Stimulated activated CD8-positive, alpha-beta memory T cell treated with anti-CD3 and anti-CD28 coated beads, Interleukin-2, amount 100 ng/mL, for 1 hour (primary cell): ENCODE data around the gene CD9.

Source experiments
- DNase-seq, 2 donors: peaks; one replicate each; pipeline ENCODE4 v3.0.0-alpha.2; 2020; ENCODE audit warnings: low read depth in 2 of 2

Gene CD9

DNA sequence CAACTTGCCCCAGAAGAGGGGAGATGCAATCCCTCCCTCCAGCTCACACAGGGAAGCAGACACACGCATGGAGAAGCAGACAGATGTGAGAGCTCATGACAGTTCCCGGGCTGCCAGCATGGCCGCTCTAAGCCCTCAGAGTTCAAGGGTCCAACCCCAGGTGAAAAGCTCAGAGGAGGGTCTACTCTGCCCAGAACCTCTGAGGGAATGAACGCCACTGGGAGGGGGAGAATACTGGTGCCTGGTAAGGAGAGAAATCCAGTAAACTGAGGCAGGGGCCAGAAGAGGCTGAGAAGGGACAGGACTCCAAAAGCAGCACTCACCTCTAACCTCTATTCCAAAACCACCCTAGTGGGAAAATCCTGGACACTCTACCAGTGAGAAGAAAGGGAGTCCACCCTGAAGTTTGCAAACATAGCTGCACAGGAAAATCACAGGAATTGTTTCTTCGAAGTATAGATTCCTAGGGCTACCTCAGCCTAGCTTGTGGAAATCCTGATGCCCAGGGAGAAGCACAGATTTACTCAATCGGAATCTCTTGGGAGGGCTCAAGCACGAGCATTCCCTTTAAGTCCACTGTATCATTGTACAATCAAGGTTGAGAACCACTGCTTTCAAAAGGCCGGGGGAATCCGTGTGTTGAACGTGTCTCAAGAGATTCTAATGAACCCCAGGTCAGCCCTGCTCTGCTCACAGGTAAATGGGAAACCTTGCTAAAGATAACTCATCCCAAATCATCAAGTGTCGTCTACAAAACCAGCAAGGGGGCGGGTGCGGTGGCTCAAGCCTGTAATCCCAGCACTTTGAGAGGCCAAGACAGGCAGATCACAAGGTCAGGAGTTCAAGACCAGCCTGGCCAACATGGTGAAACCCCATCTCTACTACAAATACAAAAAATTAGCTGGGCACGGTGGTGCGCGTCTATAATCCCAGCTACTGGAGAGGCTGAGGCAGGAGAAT is 76.0 kb downstream of the CD9 start:
- no peak for DNase-seq

DNA sequence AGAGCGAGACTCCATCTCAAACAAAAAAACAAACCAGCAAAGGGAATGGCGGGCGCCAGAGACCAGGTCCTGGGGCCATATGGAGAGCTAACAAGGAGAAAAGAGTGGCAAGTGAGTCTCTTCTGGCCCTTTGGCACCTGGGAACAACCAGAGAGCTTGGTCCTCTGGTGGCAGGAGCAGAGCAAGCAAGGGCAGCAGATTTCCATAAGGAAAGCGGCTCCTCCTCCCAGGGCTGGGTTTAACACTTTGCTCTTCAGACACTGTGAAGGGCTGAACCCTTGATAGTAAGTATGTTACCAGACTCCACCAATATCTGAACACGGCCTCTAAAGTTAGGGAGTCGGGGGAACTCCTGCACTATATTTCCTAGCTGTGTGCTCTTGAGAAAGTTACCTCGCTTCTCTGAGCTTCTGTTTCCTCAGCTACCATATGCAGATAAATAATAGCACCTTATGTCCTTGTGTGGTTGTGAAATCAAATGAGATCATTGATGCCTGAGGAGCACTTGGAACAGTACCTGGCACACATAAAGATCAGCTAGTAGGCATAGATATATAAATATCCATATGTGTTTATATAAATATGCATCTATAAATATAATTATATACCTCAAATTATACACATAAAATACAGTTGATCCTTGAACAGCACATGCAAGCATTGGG is 76.9 kb downstream of the CD9 start:
- no peak for DNase-seq

DNA sequence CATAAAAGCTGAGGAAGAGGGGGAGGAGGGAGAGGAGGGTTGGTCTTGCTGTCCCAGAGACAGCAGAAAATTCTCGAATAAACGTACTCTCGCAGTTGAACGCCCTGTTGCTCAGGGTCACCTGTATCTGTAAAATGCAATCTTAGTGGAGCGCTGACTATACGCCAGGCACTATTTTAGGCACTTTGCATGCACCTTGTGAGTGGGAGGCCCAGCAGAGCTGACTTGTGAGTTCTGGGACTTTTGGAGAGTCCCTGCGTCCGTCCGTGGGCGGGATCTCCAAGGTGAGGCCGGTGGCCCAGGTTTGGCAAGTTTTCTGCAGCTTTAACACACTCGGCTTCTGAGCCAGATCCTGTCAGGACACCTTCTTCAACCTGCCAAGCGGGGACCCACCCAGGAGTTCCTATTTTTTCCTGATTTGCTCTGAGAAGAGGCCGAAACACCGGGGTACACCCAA is 77.8 kb downstream of the CD9 start:
- no peak for DNase-seq

DNA sequence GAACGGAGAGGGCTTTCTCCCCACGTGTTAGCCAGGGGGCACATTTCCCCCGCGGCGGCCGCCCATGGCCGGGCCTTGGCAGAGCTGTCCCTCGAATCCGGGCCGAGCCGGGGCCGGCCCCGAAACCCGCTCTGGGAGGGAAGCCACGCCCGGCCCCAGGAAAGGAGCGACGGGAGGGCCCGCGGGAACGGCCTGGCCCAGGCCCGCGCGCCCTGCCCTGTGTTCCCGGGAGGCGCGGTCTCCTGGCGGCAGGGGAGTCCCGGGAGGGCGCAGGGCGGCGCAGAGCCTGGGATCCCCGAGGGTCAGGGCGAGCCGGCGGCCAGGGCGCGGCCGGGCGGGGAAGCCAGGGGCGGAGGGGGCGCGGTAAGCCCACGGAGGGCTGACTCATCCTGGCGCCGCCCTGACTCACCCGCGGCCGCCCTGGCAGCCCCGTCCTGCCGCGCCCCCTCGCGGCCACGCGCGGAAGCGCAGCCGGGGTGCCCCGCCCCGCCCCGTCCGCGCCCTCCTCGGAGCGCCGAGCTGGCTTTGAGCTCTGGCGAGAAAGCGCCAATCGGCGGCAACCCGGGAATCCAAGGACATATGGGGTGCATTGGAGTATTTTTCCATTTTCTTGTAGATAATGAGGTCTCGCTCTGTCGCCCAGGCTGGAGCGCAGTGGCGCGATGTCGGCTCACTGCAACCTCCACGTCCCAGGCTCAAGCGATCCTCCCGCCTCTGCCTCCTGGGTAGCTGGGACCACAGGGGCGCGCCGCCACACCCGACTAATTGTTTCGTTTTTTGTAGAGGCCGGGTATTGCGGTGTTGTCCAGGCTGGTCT is 78.4 kb downstream of the CD9 start:
- peak; percentile 75 to 78 for DNase-seq

DNA sequence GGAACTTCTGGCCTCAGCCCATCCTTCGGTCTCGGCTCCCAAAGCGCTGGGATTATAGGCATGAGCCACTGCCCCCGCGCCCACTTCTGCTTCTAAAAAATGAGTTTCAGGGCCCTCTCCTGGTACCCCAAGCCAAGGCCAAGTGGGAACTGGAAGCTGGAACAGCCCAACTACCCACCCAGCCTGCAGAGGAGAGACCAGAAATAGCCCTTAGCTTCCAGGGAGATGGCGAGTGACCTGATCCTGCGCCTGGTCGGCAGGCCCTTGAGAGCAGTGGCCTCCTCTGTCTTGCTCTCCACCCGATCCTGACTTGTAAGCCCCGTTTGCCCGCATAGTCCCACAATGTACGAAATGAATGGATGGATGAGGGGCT is 79.0 kb downstream of the CD9 start:
- no peak for DNase-seq

DNA sequence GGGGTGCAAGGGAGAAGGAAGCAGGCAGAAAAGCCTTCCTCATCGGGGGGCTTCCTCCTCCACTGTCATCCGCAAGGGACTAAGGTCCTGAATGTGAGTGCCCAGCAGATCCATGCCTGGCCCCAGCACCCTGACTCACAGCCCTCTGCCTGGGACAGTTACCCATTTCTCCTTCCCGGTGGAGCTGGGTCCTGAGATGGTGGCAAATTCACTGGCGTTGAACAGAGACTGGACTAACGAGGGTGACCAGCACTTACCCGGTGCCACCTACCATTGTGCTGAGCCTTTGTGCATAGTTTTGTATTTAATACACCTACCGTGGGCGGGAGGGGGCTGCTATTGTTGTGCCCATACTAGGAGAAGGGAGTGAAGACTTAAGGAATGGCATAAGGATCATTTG is 79.4 kb downstream of the CD9 start:
- no peak for DNase-seq

DNA sequence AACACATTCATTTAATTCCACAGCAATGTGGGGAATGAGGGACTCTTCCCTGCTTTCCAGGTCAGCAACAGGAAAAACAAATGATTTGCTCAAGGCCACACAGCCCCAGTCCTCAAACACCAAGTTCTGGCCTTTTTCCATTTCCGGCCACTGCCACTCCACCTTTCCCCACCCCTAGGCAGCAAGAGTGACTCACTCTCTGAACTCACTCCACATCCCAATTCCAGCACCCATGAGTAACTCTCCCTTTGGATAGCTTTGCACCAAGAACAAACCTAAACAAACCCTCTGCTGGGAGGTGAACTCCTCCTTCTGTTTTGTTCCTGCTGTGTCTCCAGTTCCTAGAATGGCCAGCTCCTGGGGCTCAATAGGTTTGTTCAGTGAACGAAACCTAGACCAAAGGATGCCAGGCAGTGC is 79.9 kb downstream of the CD9 start:
- DNase-seq = no peak

DNA sequence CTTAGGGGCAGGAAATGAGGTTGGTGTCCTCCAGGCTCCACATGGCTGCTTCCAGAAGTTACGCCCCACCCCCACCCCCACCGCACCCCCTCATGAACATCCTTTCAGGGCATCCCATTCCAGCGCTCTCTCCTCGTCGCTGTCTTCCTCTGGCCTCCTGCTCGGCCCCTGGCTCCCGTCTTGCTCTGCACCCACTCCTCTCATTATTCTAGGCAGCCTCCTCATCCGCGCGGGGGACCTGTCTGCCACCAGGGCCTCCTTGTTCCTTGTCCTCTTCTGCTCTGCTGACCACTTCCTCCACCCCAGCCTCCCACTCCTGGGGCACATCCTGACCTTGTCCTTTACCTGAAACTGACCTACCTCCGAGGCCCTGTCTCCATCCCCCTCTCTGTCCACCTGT is 80.5 kb downstream of the CD9 start:
- no peak for DNase-seq

DNA sequence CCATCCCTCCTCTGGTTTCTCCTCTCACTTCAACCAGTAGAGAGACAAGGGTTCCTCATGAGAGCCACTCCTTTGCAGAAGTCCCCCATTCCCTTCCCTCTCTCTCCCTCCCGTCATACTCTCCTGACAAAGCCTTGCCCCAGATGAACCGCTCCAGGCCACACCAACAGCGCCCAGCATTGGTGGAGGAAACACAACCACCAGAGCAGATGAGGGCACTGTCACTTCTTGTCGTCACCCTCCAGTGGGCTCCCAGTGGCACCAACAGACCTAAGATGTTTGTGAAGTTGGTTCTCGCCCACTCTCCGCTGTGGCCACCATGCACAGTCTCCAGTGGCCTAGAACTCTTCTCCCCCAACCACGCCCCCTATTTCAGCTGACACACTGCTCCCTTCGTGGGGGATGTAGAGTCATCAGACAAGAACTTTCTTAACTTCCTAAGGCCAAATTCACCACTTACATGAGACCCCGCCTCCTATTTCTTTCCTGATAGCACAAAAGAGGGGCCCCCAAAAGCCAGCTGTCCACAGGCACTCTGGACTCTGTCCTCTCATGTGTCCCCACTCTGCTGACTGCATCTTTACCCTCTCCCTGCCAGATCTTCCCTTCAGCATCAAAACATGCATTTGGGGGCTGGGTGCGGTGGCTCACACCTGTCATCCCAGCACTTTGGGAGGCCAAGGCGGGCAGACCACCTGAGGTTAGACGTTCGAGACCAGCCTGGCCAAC is 81.0 kb downstream of the CD9 start:
- DNase-seq = no peak

DNA sequence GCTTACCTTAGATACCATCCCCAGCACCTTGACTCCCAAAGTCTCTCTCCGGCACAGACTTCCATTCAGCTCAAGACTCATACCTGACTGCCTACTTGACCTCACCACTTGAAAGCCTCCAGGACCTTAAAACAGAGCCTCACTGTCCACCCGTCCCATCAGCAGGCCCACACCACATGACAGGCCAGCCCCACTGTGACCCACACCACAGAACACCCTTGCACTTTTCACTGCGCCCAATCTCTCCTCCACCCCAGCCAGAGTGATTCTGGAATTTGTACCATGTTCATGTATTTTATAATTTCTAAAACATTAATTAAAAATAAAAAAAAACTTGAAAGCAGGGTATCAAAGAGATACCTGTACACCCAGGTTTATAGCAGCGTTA is 82.2 kb downstream of the CD9 start:
- no peak for DNase-seq

DNA sequence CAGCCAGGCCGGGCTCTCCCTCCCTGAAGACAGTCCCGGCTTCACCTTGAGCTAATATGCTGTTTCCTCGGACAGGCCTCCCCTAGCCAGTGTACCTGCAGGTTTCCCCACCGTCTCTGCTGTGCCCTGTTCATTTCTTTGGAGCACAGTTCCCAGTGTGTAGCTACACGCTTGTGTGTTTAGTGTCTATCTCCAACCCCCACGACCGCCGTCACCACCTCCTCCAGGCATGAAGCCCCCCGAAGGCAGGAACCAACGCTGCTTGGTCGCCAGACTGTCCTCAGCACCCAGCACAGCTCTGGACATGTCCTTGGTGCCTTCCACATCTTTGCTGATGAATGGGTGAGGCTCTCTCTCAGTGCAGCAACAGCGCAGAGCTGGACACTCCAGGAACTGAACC is 84.1 kb downstream of the CD9 start:
- DNase-seq = no peak

DNA sequence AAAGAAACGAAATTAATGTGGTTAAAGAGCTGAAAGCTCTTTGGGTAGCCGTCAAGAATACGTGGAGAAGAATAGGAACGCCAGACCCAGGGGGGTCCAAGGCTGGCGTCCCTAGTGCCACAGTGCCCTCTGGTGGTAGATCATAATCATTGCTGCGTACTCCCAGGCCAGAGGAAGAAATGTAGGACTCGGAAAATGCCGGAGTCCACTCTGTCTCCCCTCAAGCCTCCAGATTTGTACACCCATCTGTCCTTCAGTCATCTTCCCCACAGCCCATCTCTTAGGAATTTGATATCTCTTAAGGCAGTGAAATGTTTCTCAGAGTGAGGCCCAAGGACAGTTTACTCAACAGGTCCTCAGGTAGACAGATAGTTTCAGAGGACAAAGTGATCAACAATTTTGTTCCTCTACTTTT is 84.9 kb downstream of the CD9 start:
- peak; percentile 11 to 19 for DNase-seq

DNA sequence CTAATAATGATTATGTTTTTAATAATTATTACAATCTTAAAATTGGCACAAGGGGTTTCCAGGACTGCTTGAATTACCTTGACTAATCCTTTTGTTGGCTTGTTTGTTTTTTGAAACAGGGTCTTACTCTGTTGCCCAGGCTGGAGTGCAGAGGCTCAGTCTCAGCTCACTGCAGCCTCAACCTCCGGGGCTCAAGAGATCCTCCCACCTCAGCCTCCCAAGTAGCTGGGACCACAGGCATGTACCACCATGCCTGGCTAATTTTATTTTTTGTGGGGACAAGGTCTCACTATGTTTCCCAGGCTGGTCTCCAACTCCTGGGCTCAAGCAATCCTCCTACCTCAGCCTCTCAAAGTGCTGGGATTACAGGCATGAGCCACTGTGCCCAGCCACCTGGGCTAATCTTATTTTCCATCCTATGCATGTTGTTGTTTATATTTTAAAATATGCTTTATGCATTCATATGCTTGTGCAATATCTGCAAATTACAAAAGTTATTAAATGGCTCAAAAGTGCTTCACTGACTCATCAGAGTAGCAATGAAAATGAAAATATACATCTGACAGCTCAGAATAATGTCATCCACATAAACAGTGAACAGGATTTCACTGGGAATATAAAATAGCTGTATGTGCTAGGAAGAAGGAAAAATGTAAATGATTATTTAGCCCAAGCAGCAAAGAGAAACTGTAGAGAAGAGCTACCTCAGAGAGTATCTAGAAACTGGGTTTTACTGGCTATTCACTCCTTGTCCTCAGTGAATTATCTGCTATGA is 85.5 kb downstream of the CD9 start:
- DNase-seq = no peak
